Osteoblast (primary cell): ENCODE data around the gene NADSYN1. TPM values are rescaled to one million over a fixed set of nuclear protein-coding genes. Genes with fewer than 3 reads are reported as not detected.

Source experiments
- DNase-seq: peaks from one replicate; pipeline ENCODE4 v3.0.0; 2011; ENCODE audit warnings: low spot score, mixed read lengths; ENCODE audit not compliant: insufficient read length; ENCODE audit errors: missing footprints
- H2AFZ ChIP-seq: 2 replicates; pipeline ENCODE4 v1.6.0; 2011; ENCODE audit warnings: mild to moderate bottlenecking, low read length
- H3K27ac ChIP-seq: 2 replicates; pipeline ENCODE4 v1.5.1; 2011; ENCODE audit warnings: mild to moderate bottlenecking, low read depth, low read length, moderate library complexity
- H3K27me3 ChIP-seq: 2 replicates; pipeline ENCODE4 v1.6.0; 2012; ENCODE audit warnings: mild to moderate bottlenecking, control low read depth, inconsistent platforms, low read length, moderate library complexity; ENCODE audit not compliant: insufficient read depth
- H3K36me3 ChIP-seq: 2 replicates; pipeline ENCODE4 v1.5.1; 2011; ENCODE audit warnings: mild to moderate bottlenecking, low read length, control low read depth, moderate library complexity; ENCODE audit not compliant: insufficient read depth
- H3K4me1 ChIP-seq: 2 replicates; pipeline ENCODE4 v1.5.1; 2011; ENCODE audit warnings: mild to moderate bottlenecking, low read length, control low read depth, moderate library complexity; ENCODE audit not compliant: insufficient read depth
- H3K4me2 ChIP-seq: 2 replicates; pipeline ENCODE4 v1.6.0; 2011; ENCODE audit warnings: mild to moderate bottlenecking, low read length; ENCODE audit not compliant: insufficient read depth
- H3K4me3 ChIP-seq: fragments of 200-600 bp; sonication (generic); 3 replicates; pipeline ENCODE4 v1.5.1; 2012; ENCODE audit warnings: mild to moderate bottlenecking, low read length, inconsistent platforms; ENCODE audit not compliant: insufficient read depth
- H3K79me2 ChIP-seq: 2 replicates; pipeline ENCODE4 v1.6.0; 2012; ENCODE audit warnings: mild to moderate bottlenecking, low read length, control low read depth, inconsistent platforms; ENCODE audit not compliant: insufficient read depth
- H3K9me3 ChIP-seq: 2 replicates; pipeline ENCODE4 v1.5.1; 2011; ENCODE audit warnings: low read depth, low read length, control low read depth
- H4K20me1 ChIP-seq: 2 replicates; pipeline ENCODE4 v1.6.0; 2012; ENCODE audit warnings: mild to moderate bottlenecking, low read length, control low read depth; ENCODE audit not compliant: insufficient read depth
- CTCF ChIP-seq: IDR thresholded peaks from 2 replicates; pipeline ENCODE4 v1.5.1; 2011; ENCODE audit warnings: mild to moderate bottlenecking, low read depth, low read length, moderate library complexity; ENCODE audit errors: extremely low read depth
- total RNA-seq: library from RNA; depleted of rRNA; stranded (reverse); fragments of >200 nt; gene quantifications from 2 replicates; pipeline ENCODE4 v1.2.3, GENCODE V29; 2012

Gene NADSYN1
- total RNA-seq, 1 donor = 81.1 TPM

GRCh38 chr11:71448257-71449171 is 4.5 kb upstream of the NADSYN1 start, which contains the start of gene DHCR7:
TSS of gene DHCR7 (minus strand) at chr11:71448393. CDS start at chr11:71444952, 3,441 bp downstream.
- Histone ChIP-seq H3K27ac (peak within 1 kb of the TSS; percentile 50), H3K36me3 (peaks cover 9% of the 10 kb centered on the region), H3K27me3 (no peaks in the 10 kb centered on the region), H3K4me3 (peak within 1 kb of the TSS; percentile 91), H2AFZ (peak within 1 kb of the TSS; percentile 92), H3K4me2 (peak within 1 kb of the TSS; percentile 92), H3K79me2 (peaks cover 19% of the 10 kb centered on the region), H3K9me3 (no peaks in the 10 kb centered on the region), H4K20me1 (peaks cover 4% of the 10 kb centered on the region), H3K4me1 (peaks cover 26% of the 10 kb centered on the region)
- no peak for TF ChIP-seq CTCF
- DNase-seq = peak; percentile 100

GRCh38 chr11:71449596-71449995 is 3.4 kb upstream of the NADSYN1 start:
- Histone ChIP-seq H3K4me3 (peak overlapping the region; percentile 91), H3K27me3 (no peaks in the 10 kb centered on the region), H4K20me1 (peaks cover 8% of the 10 kb centered on the region), H3K79me2 (peaks cover 30% of the 10 kb centered on the region), H2AFZ (peak overlapping the region; percentile 92), H3K4me1 (peaks cover 30% of the 10 kb centered on the region), H3K27ac (no peak overlapping the region), H3K36me3 (peaks cover 8% of the 10 kb centered on the region), H3K4me2 (peak overlapping the region; percentile 92), H3K9me3 (no peaks in the 10 kb centered on the region)
- no peak for DNase-seq
- TF ChIP-seq CTCF = no peak

GRCh38 chr11:71450507-71450906 is 2.5 kb upstream of the NADSYN1 start:
- H3K79me2 ChIP-seq = peaks cover 35% of the 10 kb centered on the region
- H3K9me3 ChIP-seq = no peaks in the 10 kb centered on the region
- peaks cover 11% of the 10 kb centered on the region for H4K20me1 ChIP-seq
- no peak for TF ChIP-seq CTCF
- no peak overlapping the region for H3K4me2 ChIP-seq
- H2AFZ ChIP-seq = no peak overlapping the region
- no peak overlapping the region for H3K27ac ChIP-seq
- peaks cover 8% of the 10 kb centered on the region for H3K36me3 ChIP-seq
- DNase-seq = no peak
- H3K4me3 ChIP-seq = no peak overlapping the region
- H3K27me3 ChIP-seq = no peaks in the 10 kb centered on the region
- H3K4me1 ChIP-seq = peaks cover 30% of the 10 kb centered on the region

- Histone ChIP-seq H3K9me3 (no peaks in the 10 kb centered on the region), H3K4me1 (peaks cover 30% of the 10 kb centered on the region), H3K4me3 (no peak overlapping the region), H3K27me3 (no peaks in the 10 kb centered on the region), H3K4me2 (no peak overlapping the region), H3K36me3 (peaks cover 12% of the 10 kb centered on the region), H3K27ac (no peak overlapping the region), H3K79me2 (peaks cover 35% of the 10 kb centered on the region), H2AFZ (no peak overlapping the region), H4K20me1 (peaks cover 11% of the 10 kb centered on the region)
- no peak for DNase-seq
- TF ChIP-seq CTCF = no peak
Measured at GRCh38 chr11:71450939-71451338, 2.1 kb upstream of the NADSYN1 start.
